ENCODE measurements around the gene ULK1.

Gene ULK1

GRCh38 chr12:131896080-131896810, 1.8 kb downstream of the ULK1 start:
- Histone ChIP-seq H3K4me2 (ENCODE audit: low read length) (peak overlapping the region; percentile 100), H3K4me1 (peaks cover 13% of the 10 kb centered on the region), H3K79me2 (peaks cover 34% of the 10 kb centered on the region), H3K36me3 (ENCODE audit: control insufficient read depth, insufficient read depth, low read length) (no peaks in the 10 kb centered on the region), H2AFZ (peak overlapping the region; percentile 82), H3K27me3 (ENCODE audit: control insufficient read depth, insufficient read depth, low read length) (no peaks in the 10 kb centered on the region), H3K27ac (peak overlapping the region; percentile 99), H3K4me3 (ENCODE audit: low read depth, low read length) (peak overlapping the region; percentile 57), H3K9ac (peak overlapping the region; percentile 83), H3K9me3 (ENCODE audit: control insufficient read depth, low read length) (no peaks in the 10 kb centered on the region)
- no peak for TF ChIP-seq CTCF (IDR thresholded peaks at IDR 0.05)

GRCh38 chr12:131896811-131897270, 2.4 kb downstream of the ULK1 start:
- peak overlapping the region; percentile 82 for H2AFZ ChIP-seq
- H3K79me2 ChIP-seq: peaks cover 40% of the 10 kb centered on the region
- H3K4me1 ChIP-seq: peaks cover 18% of the 10 kb centered on the region
- no peaks in the 10 kb centered on the region for H3K27me3 ChIP-seq (ENCODE audit: control insufficient read depth, insufficient read depth, low read length)
- H3K27ac ChIP-seq: peak overlapping the region; percentile 99
- no peak for TF ChIP-seq CTCF (IDR thresholded peaks at IDR 0.05)
- peak overlapping the region; percentile 57 for H3K4me3 ChIP-seq (ENCODE audit: low read depth, low read length)
- H3K9me3 ChIP-seq (ENCODE audit: control insufficient read depth, low read length): no peaks in the 10 kb centered on the region
- H3K36me3 ChIP-seq (ENCODE audit: control insufficient read depth, insufficient read depth, low read length): no peaks in the 10 kb centered on the region
- peak overlapping the region; percentile 100 for H3K4me2 ChIP-seq (ENCODE audit: low read length)
- H3K9ac ChIP-seq: peak overlapping the region; percentile 81

- Histone ChIP-seq H3K9me3 (ENCODE audit: control insufficient read depth, low read length) (no peaks in the 10 kb centered on the region), H3K4me3 (ENCODE audit: low read depth, low read length) (no peak overlapping the region), H3K79me2 (peaks cover 44% of the 10 kb centered on the region), H3K27me3 (ENCODE audit: control insufficient read depth, insufficient read depth, low read length) (no peaks in the 10 kb centered on the region), H3K27ac (peak overlapping the region; percentile 99), H3K4me2 (ENCODE audit: low read length) (no peak overlapping the region), H2AFZ (no peak overlapping the region), H3K36me3 (ENCODE audit: control insufficient read depth, insufficient read depth, low read length) (no peaks in the 10 kb centered on the region), H3K9ac (no peak overlapping the region), H3K4me1 (peaks cover 20% of the 10 kb centered on the region)
- no peak for TF ChIP-seq CTCF (IDR thresholded peaks at IDR 0.05)
Observed at GRCh38 chr12:131897276-131897675, 2.9 kb downstream of the ULK1 start.

GRCh38 chr12:131897875-131898274, 3.5 kb downstream of the ULK1 start:
- peaks cover 20% of the 10 kb centered on the region for H3K4me1 ChIP-seq
- H3K27ac ChIP-seq: peak overlapping the region; percentile 99

More at GRCh38 chr12:131897875-131898274, 3.5 kb downstream of the ULK1 start:
- Histone ChIP-seq H2AFZ (no peak overlapping the region), H3K27me3 (ENCODE audit: control insufficient read depth, insufficient read depth, low read length) (no peaks in the 10 kb centered on the region), H3K79me2 (peaks cover 50% of the 10 kb centered on the region), H3K9me3 (ENCODE audit: control insufficient read depth, low read length) (no peaks in the 10 kb centered on the region), H3K36me3 (ENCODE audit: control insufficient read depth, insufficient read depth, low read length) (no peaks in the 10 kb centered on the region), H3K4me2 (ENCODE audit: low read length) (no peak overlapping the region), H3K4me3 (ENCODE audit: low read depth, low read length) (no peak overlapping the region), H3K9ac (no peak overlapping the region)
- no peak for TF ChIP-seq CTCF (IDR thresholded peaks at IDR 0.05)
